HepG2 (cell line): ENCODE results near the gene RBM26. TPM values are rescaled to one million over a fixed set of nuclear protein-coding genes. Genes with fewer than 3 reads are reported as not detected.

ENCODE experiments used
- ATAC-seq: fragments of 200-7000 bp; cut with Tn5 transposase; 3 replicates; pipeline ENCODE4 v1.9.1; 2020; ENCODE audit warnings: mild to moderate bottlenecking, moderate library complexity
- BruUV-seq: library from RNA; stranded (reverse); fragments of 400-500 nt; replicated peaks from 2 replicates; lab custom pipeline; 2021; lab: Mats Ljungman, UMichigan
- CTCF ChIA-PET: fragments of 300-600 bp; formaldehyde crosslinking; extraction: SDS; loops from one replicate; lab custom pipeline; 2021; ENCODE audit warnings: low total read pairs, inconsistent platforms, low intra/inter-chr PET ratio; lab: Yijun Ruan, JAX
- POLR2A ChIA-PET: fragments of 350-600 bp; sonication (Branson Sonifier 250); formaldehyde crosslinking; loops from one replicate; lab custom pipeline; 2020; ENCODE audit warnings: antibody characterized with exemption, inconsistent platforms; lab: Yijun Ruan, JAX
- DNase-seq: peaks from one replicate; pipeline ENCODE4 v3.0.0-alpha.2; 2015; ENCODE audit warnings: low spot score
- FAIRE-seq: peaks from 3 replicates; lab custom pipeline; 2011; peaks lifted over from hg19 to GRCh38; lab: Jason Lieb, UNC
- H2AFZ ChIP-seq: one replicate; pipeline ENCODE4 v1.6.1; 2011; ENCODE audit warnings: low read length, inconsistent platforms
- H3K27ac ChIP-seq: fragments of 300-600 bp; 3 replicates; pipeline ENCODE4 v1.8.0; 2011; ENCODE audit warnings: mixed run types, mild to moderate bottlenecking, mixed read lengths, low read length, inconsistent platforms; ENCODE audit not compliant: insufficient read depth; ENCODE audit errors: extremely low read length
- H3K27me3 ChIP-seq, 2 experiments: fragments of 200-600 bp in 1 of 2; 2 replicates in 1 of 2; 3 replicates in 1 of 2; pipeline versions ENCODE4 v1.6.0 to v1.8.0; 2011; ENCODE audit warnings: low read length in 2 of 2, mild to moderate bottlenecking in 2 of 2, moderate library complexity in 2 of 2, inconsistent platforms in 1 of 2; ENCODE audit not compliant: insufficient read depth in 2 of 2, control insufficient read depth in 1 of 2
- H3K36me3 ChIP-seq, 2 experiments: fragments of 200-600 bp in 1 of 2; replicated peaks in 1 of 2; 2 replicates in 1 of 2; 3 replicates in 1 of 2; pipeline versions ENCODE4 v1.5.1 to v1.8.0; 2011; ENCODE audit warnings: low read length in 2 of 2, inconsistent platforms in 1 of 2; ENCODE audit not compliant: insufficient read depth in 2 of 2, control insufficient read depth in 1 of 2
- H3K4me1 ChIP-seq: 2 replicates; pipeline ENCODE4 v1.5.1; 2012; ENCODE audit warnings: low read length, inconsistent platforms; ENCODE audit not compliant: insufficient read depth
- H3K4me2 ChIP-seq: 2 replicates; pipeline ENCODE4 v1.6.0; 2011; ENCODE audit warnings: low read depth, low read length, inconsistent platforms
- H3K4me3 ChIP-seq, 3 experiments: fragments of 200-600 bp in 1 of 3; sonication (generic), shearing (Covaris generic) in 1 of 3; replicated peaks in 1 of 3; 2 replicates each; pipeline ENCODE4 v1.5.1; 2011 to 2016; ENCODE audit warnings: low read length in 3 of 3, inconsistent platforms in 2 of 3, low read depth in 2 of 3, mild to moderate bottlenecking in 2 of 3, control low read depth in 1 of 3, mixed read lengths in 1 of 3; ENCODE audit not compliant: insufficient read depth in 1 of 3
- H3K79me2 ChIP-seq: one replicate; pipeline ENCODE4 v1.6.1; 2011; ENCODE audit warnings: low read length, inconsistent platforms; ENCODE audit not compliant: insufficient read depth
- H3K9ac ChIP-seq: 2 replicates; pipeline ENCODE4 v1.6.0; 2011; ENCODE audit warnings: mild to moderate bottlenecking, low read depth, low read length, inconsistent platforms; ENCODE audit not compliant: insufficient read depth
- H3K9me3 ChIP-seq: 2 replicates; pipeline ENCODE4 v1.5.1; 2012; ENCODE audit warnings: mild to moderate bottlenecking, low read length
- H4K20me1 ChIP-seq: 2 replicates; pipeline ENCODE4 v1.6.0; 2011; ENCODE audit warnings: inconsistent platforms, mild to moderate bottlenecking, low read length, moderate library complexity; ENCODE audit not compliant: insufficient read depth
- MAFF ChIP-seq: IDR thresholded peaks from 2 replicates; pipeline ENCODE4 v1.6.1; 2011; ENCODE audit warnings: low read depth, low read length, improper control_type of control experiment
- MAFG ChIP-seq: sonication (generic); formaldehyde crosslinking; IDR thresholded peaks from 2 replicates; pipeline ENCODE4 v1.5.1; 2020; ENCODE audit warnings: mild to moderate bottlenecking, missing genetic modification reagents
- NFYC ChIP-seq: IDR thresholded peaks from 2 replicates; pipeline ENCODE4 v1.6.1; 2016; ENCODE audit warnings: missing genetic modification reagents, missing compliant biosample characterization
- NR1H2 ChIP-seq: sonication (generic); formaldehyde crosslinking; IDR thresholded peaks from 2 replicates; pipeline ENCODE4 v1.8.1; 2022; ENCODE audit warnings: low read depth, missing genetic modification reagents, borderline replicate concordance
- ONECUT2 ChIP-seq: sonication (generic); formaldehyde crosslinking; IDR thresholded peaks from 2 replicates; pipeline ENCODE4 v1.4.0; 2020; ENCODE audit warnings: missing genetic modification reagents
- RCOR2 ChIP-seq: IDR thresholded peaks from 2 replicates; pipeline ENCODE4 v1.6.1; 2016; ENCODE audit warnings: missing biosample characterization, missing genetic modification reagents
- ZFAT ChIP-seq: sonication (generic); formaldehyde crosslinking; conservative IDR thresholded peaks from 2 replicates; pipeline ENCODE4 v1.8.1; 2023; ENCODE audit warnings: missing genetic modification reagents, inconsistent platforms
- ZIK1 ChIP-seq: sonication (generic); formaldehyde crosslinking; IDR thresholded peaks from 2 replicates; pipeline ENCODE4 v1.5.0; 2020; ENCODE audit warnings: mild to moderate bottlenecking, low read depth, missing genetic modification reagents, borderline replicate concordance
- ZNF282 ChIP-seq: fragments of 450-650 bp; IDR thresholded peaks from 2 replicates; pipeline ENCODE4 v1.6.1; 2018; ENCODE audit not compliant: partially characterized antibody
- ZNF782 ChIP-seq: sonication (generic); formaldehyde crosslinking; IDR thresholded peaks from 2 replicates; pipeline ENCODE4 v1.4.0; 2020; ENCODE audit warnings: missing genetic modification reagents, mild to moderate bottlenecking, borderline replicate concordance
- WGBS: methylation state at CpG from one replicate; pipeline ENCODE4 v1.1.6; 2017; ENCODE audit warnings: low lambda C conversion rate; 5-methylcytosine and 5-hydroxymethylcytosine counted together
- in situ Hi-C: cut with HindIII; loops from 2 replicates; pipeline ENCODE4 v1.10.0; 2017; ENCODE audit warnings: low pct_unique_long_range_greater_than_20kb; ENCODE audit not compliant: extremely low pct_ligation_motif_present
- intact Hi-C: fragments of 100-400 bp; cut with micrococcal nuclease; formaldehyde crosslinking; loops from one replicate; pipeline ENCODE4 v1.10.0; 2022; ENCODE audit not compliant: unreplicated experiment
- polyA plus RNA-seq, 8 experiments: library from polyadenylated mRNA; depleted of rRNA in 3 of 8; stranded (reverse) in 7 of 8; unstranded in 1 of 8; fragments of >200 nt; fragmentation: Illumina TruSeq in 4 of 8; extraction: Trizol in 4 of 8; gene quantifications; 2 replicates each; pipeline versions ENCODE4 v1.2.1 to v1.2.3, GENCODE V29; 2011 to 2016; ENCODE audit warnings: low read depth in 4 of 8, missing spikeins in 1 of 8, mixed read lengths in 1 of 8; ENCODE audit not compliant: insufficient read depth in 1 of 8
- total RNA-seq, 5 experiments: library from RNA; depleted of rRNA; stranded (reverse); fragments of >200 nt; fragmentation: Illumina TruSeq; extraction: Trizol; gene quantifications; 2 replicates each; pipeline ENCODE4 v1.2.3, GENCODE V29; 2016; ENCODE audit warnings: low read depth in 1 of 5
- TF ChIP-seq, protein P1 (sequence below): sonication (generic); formaldehyde crosslinking; IDR thresholded peaks from 2 replicates; pipeline ENCODE4 v1.5.0; 2020; ENCODE audit warnings: missing genetic modification reagents
- TF ChIP-seq, protein P2 (sequence below): IDR thresholded peaks from 2 replicates; pipeline ENCODE4 v1.6.1; 2016; ENCODE audit warnings: low read depth, control low read depth

RBM26 gene
- total and polyA plus RNA-seq, 2 of the 13 experiments (the other 11 are each of a cell fraction or from before 2014, with no cell fraction given) = 19.4 to 34.4 TPM

DNA sequence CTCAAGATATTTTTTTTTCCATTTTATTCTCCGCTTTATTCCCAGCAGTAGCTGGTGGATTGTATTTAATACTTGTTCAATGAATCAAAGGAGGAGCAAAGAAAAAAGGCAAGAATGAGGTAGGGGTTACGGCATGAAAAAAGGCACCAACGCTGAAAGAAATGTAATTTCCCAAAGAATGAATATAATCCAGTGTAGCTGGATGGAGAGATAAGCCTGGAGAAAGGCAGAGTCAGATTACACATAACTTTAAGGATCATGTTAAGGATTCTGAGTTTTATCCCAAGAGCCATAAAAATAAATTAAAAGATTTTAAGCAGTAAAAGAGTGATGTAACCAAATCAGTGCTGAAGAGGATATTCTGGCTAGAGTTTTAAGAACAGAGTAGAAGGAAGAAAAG lies 67.7 kb downstream of the RBM26 start:
- H3K36me3 ChIP-seq = peaks cover 9 to 80% of the 10 kb centered on the region in 2 experiments
- H2AFZ ChIP-seq = no peak overlapping the region
- H3K4me2 ChIP-seq = no peak overlapping the region
- intact Hi-C loops (no loop called here), in situ Hi-C loops (no loop called here)
- H3K27me3 ChIP-seq = no peaks in the 10 kb centered on the region
- FAIRE-seq (no peak), ATAC-seq (no peak), DNase-seq (no peak)
- WGBS = 98% methylated on average over 3 of the region's 3 CpGs
- no peaks in the 10 kb centered on the region for H3K4me1 ChIP-seq
- no peak overlapping the region for H3K9ac ChIP-seq
- no peak overlapping the region for H3K4me3 ChIP-seq
- TF ChIP-seq MAFG (CRISPR knock-in tag) (no peak), ZFAT (no peak), ZIK1 (CRISPR knock-in tag) (no peak), ZNF282 (no peak), ONECUT2 (CRISPR knock-in tag) (no peak), NFYC (CRISPR knock-in tag) (no peak)
- TF ChIP-seq, protein P1, sequence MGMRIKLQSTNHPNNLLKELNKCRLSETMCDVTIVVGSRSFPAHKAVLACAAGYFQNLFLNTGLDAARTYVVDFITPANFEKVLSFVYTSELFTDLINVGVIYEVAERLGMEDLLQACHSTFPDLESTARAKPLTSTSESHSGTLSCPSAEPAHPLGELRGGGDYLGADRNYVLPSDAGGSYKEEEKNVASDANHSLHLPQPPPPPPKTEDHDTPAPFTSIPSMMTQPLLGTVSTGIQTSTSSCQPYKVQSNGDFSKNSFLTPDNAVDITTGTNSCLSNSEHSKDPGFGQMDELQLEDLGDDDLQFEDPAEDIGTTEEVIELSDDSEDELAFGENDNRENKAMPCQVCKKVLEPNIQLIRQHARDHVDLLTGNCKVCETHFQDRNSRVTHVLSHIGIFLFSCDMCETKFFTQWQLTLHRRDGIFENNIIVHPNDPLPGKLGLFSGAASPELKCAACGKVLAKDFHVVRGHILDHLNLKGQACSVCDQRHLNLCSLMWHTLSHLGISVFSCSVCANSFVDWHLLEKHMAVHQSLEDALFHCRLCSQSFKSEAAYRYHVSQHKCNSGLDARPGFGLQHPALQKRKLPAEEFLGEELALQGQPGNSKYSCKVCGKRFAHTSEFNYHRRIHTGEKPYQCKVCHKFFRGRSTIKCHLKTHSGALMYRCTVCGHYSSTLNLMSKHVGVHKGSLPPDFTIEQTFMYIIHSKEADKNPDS (CRISPR knock-in tag) = no peak
- H3K79me2 ChIP-seq = no peaks in the 10 kb centered on the region
- BruUV-seq = no TSS peak
- POLR2A ChIA-PET = no interaction called here
- no peaks in the 10 kb centered on the region for H3K9me3 ChIP-seq
- no peaks in the 10 kb centered on the region; the same call in 1 of the 2 replicates for H4K20me1 ChIP-seq
- no peak overlapping the region for H3K27ac ChIP-seq
- CTCF ChIA-PET = no interaction called here

DNA sequence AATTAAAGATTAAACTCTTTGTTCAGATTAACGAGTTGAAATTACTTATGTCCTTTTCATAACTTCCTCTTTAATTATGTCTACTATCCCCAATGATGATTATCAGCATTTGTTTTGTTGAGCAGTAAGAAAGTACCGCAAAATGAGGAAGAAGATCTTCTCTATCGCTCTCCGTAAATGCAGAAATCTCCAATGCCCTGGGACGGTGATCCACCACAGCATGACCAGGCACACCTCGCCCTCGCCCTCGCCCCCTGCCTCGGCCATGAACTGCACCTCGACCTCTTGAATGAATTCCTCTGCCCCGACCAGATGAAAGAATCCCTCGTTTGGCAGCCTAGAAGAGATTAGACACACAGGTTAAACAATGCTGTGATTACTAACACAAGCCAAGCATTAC lies 69.1 kb downstream of the RBM26 start:
- no peaks in the 10 kb centered on the region for H3K4me1 ChIP-seq
- BruUV-seq = no TSS peak
- DNase-seq = no peak
- POLR2A ChIA-PET = no interaction called here
- H3K4me3 ChIP-seq = no peak overlapping the region
- no peaks in the 10 kb centered on the region for H3K27me3 ChIP-seq
- FAIRE-seq = no peak
- H3K9ac ChIP-seq = no peak overlapping the region
- no peak for ATAC-seq
- H4K20me1 ChIP-seq = no peaks in the 10 kb centered on the region; the same call in 1 of the 2 replicates
- H2AFZ ChIP-seq = no peak overlapping the region
- H3K9me3 ChIP-seq = no peaks in the 10 kb centered on the region
- intact Hi-C loops = no loop called here
- H3K27ac ChIP-seq = no peak overlapping the region
- H3K36me3 ChIP-seq = peaks cover 9 to 71% of the 10 kb centered on the region in 2 experiments
- CTCF ChIA-PET = no interaction called here
- TF ChIP-seq, protein P2, sequence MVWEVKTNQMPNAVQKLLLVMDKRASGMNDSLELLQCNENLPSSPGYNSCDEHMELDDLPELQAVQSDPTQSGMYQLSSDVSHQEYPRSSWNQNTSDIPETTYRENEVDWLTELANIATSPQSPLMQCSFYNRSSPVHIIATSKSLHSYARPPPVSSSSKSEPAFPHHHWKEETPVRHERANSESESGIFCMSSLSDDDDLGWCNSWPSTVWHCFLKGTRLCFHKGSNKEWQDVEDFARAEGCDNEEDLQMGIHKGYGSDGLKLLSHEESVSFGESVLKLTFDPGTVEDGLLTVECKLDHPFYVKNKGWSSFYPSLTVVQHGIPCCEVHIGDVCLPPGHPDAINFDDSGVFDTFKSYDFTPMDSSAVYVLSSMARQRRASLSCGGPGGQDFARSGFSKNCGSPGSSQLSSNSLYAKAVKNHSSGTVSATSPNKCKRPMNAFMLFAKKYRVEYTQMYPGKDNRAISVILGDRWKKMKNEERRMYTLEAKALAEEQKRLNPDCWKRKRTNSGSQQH (CRISPR knock-in tag) = no peak
- TF ChIP-seq MAFF = no peak
- TF ChIP-seq NR1H2 (CRISPR knock-in tag) = no peak
- TF ChIP-seq ZNF782 = no peak
- no peak for TF ChIP-seq RCOR2
- in situ Hi-C loops = no loop called here
- H3K4me2 ChIP-seq = no peak overlapping the region
- 90% methylated on average over 12 of the region's 12 CpGs for WGBS
- no peaks in the 10 kb centered on the region for H3K79me2 ChIP-seq
